ENCODE measurements around the gene SHISA6.

The SHISA6 gene

DNA sequence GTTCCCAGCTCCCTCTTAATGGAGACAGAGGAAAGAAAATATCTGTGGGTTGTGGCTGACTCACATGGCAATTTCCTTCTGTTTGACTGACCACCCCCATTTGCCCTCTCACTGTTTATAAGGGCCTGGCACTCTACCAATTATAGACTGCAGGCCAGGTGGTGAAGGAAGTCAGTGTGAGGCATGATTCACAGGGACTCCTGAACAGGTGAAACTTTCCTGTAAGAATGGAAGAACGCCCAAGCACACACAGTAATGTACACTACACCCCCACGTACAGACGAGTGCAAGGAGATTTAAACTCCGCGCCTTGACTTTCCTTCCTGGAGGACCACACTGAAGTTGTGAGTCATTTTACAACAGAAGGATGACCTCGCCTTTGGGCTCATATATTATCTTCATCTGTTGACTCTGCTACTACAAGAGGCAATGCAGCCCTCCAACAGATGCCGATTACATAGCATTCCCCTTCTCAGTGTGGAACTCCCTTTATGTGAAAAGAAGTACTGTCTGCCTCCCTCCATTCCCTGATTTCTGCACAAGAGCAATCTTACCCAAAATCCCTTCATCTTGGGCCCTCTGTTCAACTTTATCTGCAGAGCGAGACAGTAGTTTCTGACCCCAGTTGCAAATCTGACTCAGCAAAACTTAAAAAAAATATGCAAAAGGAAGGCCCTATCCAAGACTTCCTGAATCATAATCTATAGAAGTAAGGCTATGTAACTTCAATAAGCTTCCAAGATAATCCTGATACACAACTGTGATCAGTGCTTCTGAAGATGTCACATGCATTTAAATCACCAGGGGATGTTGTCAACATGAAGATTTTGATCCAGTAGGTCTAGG, 163.6 kb downstream of the SHISA6 start:
- TF ChIP-seq TAF1 (IDR thresholded peaks at IDR 0.05; ENCODE audit: borderline replicate concordance, insufficient read depth, low read length) (no peak), SIN3A (IDR thresholded peaks at IDR 0.05; ENCODE audit: borderline replicate concordance, insufficient read depth, low read length) (no peak), FOXP2 (optimal IDR thresholded peaks at IDR 0.05; ENCODE audit: borderline replicate concordance, extremely low read depth, extremely low read length, insufficient read depth) (no peak), POLR2AphosphoS5 (IDR thresholded peaks at IDR 0.05; ENCODE audit: low read depth, low read length) (no peak)
- TF ChIP-seq, protein P1, sequence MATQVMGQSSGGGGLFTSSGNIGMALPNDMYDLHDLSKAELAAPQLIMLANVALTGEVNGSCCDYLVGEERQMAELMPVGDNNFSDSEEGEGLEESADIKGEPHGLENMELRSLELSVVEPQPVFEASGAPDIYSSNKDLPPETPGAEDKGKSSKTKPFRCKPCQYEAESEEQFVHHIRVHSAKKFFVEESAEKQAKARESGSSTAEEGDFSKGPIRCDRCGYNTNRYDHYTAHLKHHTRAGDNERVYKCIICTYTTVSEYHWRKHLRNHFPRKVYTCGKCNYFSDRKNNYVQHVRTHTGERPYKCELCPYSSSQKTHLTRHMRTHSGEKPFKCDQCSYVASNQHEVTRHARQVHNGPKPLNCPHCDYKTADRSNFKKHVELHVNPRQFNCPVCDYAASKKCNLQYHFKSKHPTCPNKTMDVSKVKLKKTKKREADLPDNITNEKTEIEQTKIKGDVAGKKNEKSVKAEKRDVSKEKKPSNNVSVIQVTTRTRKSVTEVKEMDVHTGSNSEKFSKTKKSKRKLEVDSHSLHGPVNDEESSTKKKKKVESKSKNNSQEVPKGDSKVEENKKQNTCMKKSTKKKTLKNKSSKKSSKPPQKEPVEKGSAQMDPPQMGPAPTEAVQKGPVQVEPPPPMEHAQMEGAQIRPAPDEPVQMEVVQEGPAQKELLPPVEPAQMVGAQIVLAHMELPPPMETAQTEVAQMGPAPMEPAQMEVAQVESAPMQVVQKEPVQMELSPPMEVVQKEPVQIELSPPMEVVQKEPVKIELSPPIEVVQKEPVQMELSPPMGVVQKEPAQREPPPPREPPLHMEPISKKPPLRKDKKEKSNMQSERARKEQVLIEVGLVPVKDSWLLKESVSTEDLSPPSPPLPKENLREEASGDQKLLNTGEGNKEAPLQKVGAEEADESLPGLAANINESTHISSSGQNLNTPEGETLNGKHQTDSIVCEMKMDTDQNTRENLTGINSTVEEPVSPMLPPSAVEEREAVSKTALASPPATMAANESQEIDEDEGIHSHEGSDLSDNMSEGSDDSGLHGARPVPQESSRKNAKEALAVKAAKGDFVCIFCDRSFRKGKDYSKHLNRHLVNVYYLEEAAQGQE (IDR thresholded peaks at IDR 0.05; ENCODE audit: insufficient read depth in 1 of 2, low read depth in 2 of 2, low read length in 2 of 2) = no peak

DNA sequence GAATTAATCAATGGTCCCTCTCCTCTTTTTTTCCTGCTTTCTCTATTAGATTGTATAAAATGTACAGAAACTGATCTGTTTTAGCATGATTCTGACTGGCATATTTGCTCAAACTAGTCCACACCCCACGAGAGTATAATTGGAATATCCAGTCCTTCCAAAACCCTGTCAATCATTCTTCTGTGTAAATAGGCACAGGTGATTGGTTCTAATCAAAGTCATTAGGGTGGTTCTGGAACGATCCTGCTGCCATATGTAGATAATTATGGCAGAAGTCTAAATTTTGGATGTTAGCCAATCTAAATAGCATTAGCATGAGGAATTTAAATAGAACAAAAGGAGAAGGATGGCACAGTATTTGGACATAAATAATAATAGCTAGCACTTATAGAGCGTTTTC, 165.7 kb downstream of the SHISA6 start:
- TF ChIP-seq FOXP2 (optimal IDR thresholded peaks at IDR 0.05; ENCODE audit: borderline replicate concordance, extremely low read depth, extremely low read length, insufficient read depth) (no peak), SIN3A (IDR thresholded peaks at IDR 0.05; ENCODE audit: borderline replicate concordance, insufficient read depth, low read length) (no peak), POLR2AphosphoS5 (IDR thresholded peaks at IDR 0.05; ENCODE audit: low read depth, low read length) (no peak), TAF1 (IDR thresholded peaks at IDR 0.05; ENCODE audit: borderline replicate concordance, insufficient read depth, low read length) (no peak)
- TF ChIP-seq, protein P1 (IDR thresholded peaks at IDR 0.05; ENCODE audit: insufficient read depth in 1 of 2, low read depth in 2 of 2, low read length in 2 of 2) = no peak

DNA sequence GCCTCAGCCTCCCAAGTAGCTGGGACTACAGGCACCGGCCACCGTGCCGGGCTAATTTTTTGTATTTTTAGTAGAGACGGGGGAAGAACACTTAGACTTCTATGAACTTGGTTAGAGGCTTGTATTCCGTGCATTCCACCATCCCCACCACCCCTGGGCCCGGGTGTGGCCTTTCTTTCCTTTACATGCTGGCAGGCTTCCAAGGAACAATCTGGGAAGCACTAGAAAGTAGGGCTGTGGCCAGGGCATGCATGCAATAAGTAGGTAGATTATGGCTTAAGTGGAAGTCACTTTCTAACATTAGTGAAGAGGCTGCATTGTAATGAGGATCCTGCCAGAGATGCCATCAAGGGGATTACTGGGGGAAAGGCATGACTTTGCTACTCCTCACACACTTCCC, 171.6 kb downstream of the SHISA6 start:
- TF ChIP-seq SIN3A (IDR thresholded peaks at IDR 0.05; ENCODE audit: borderline replicate concordance, insufficient read depth, low read length) (no peak), TAF1 (IDR thresholded peaks at IDR 0.05; ENCODE audit: borderline replicate concordance, insufficient read depth, low read length) (no peak), FOXP2 (optimal IDR thresholded peaks at IDR 0.05; ENCODE audit: borderline replicate concordance, extremely low read depth, extremely low read length, insufficient read depth) (no peak), POLR2AphosphoS5 (IDR thresholded peaks at IDR 0.05; ENCODE audit: low read depth, low read length) (no peak)
- TF ChIP-seq, protein P1 (IDR thresholded peaks at IDR 0.05; ENCODE audit: insufficient read depth in 1 of 2, low read depth in 2 of 2, low read length in 2 of 2) = no peak

DNA sequence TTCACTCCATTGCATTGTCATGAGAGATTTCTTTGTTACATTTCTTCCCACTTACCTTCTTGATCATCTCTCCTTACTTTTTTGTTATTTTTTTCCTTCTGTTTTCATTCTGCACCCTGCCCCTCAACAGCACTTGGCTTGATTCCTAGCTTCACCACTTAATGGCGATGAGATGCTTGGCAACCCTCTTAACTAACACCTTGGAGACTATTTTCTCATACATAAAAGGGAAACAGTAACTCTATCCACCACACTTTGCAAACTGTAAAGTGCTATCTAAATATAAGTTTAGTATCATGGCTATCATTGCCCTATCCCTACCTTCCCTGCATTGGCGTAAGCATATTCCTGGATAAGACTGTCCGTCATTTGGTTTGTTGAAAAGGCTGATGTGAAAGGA, 177.3 kb downstream of the SHISA6 start:
- TF ChIP-seq POLR2AphosphoS5 (IDR thresholded peaks at IDR 0.05; ENCODE audit: low read depth, low read length) (no peak), TAF1 (IDR thresholded peaks at IDR 0.05; ENCODE audit: borderline replicate concordance, insufficient read depth, low read length) (no peak), FOXP2 (optimal IDR thresholded peaks at IDR 0.05; ENCODE audit: borderline replicate concordance, extremely low read depth, extremely low read length, insufficient read depth) (no peak), SIN3A (IDR thresholded peaks at IDR 0.05; ENCODE audit: borderline replicate concordance, insufficient read depth, low read length) (no peak)
- TF ChIP-seq, protein P1 (IDR thresholded peaks at IDR 0.05; ENCODE audit: insufficient read depth in 1 of 2, low read depth in 2 of 2, low read length in 2 of 2) = no peak

Measured in PFSK-1 (cell line).